ENCODE data around the gene RNPC3. TPM values are rescaled to one million over a fixed set of nuclear protein-coding genes. Genes with fewer than 3 reads are reported as not detected.

Gene RNPC3
- 4.1 and 7.4 TPM in 2 replicates for total RNA-seq (2014; rRNA removed; shearing (Covaris generic))
- 5.5 and 8.5 TPM in 2 replicates for polyA plus RNA-seq (2015; cell fraction: cytosol; rRNA removed)
- 51.0 and 61.1 TPM in 2 replicates for polyA plus RNA-seq (2015; cell fraction: nucleus; rRNA removed)

GRCh38 chr1:103525607-103526507, at the start of gene RNPC3:
Gene RNPC3 (plus strand): TSS chr1:103525699. CDS start chr1:103526071, 372 bp downstream.
- DNase-seq (ENCODE audit: low read depth) = peak; percentile 83

GRCh38 chr1:103477101-103477500, 48.4 kb upstream of the RNPC3 start:
- DNase-seq (ENCODE audit: low read depth) = no peak

GRCh38 chr1:103489935-103490334, 35.6 kb upstream of the RNPC3 start:
- peak; percentile 3 for DNase-seq (ENCODE audit: low read depth)

- no peak for DNase-seq (ENCODE audit: low read depth)
Measured at GRCh38 chr1:103492003-103492625, 33.4 kb upstream of the RNPC3 start.

GRCh38 chr1:103496014-103496635, 29.4 kb upstream of the RNPC3 start:
- peak; percentile 71 for DNase-seq (ENCODE audit: low read depth)

- DNase-seq (ENCODE audit: low read depth) = no peak
Measured at GRCh38 chr1:103497404-103497803, 28.1 kb upstream of the RNPC3 start.

GRCh38 chr1:103509250-103509649, 16.2 kb upstream of the RNPC3 start:
- DNase-seq (ENCODE audit: low read depth) = no peak

GRCh38 chr1:103513711-103514110, 11.8 kb upstream of the RNPC3 start:
- no peak for DNase-seq (ENCODE audit: low read depth)

GRCh38 chr1:103514920-103515503, 10.5 kb upstream of the RNPC3 start:
- DNase-seq (ENCODE audit: low read depth) = peak; percentile 49

GRCh38 chr1:103516283-103516682, 9.2 kb upstream of the RNPC3 start:
- no peak for DNase-seq (ENCODE audit: low read depth)

- peak; percentile 89 for DNase-seq (ENCODE audit: low read depth)
Measured at GRCh38 chr1:103516693-103517092, 8.8 kb upstream of the RNPC3 start.

- peak; percentile 27 for DNase-seq (ENCODE audit: low read depth)
Measured at GRCh38 chr1:103517380-103518047, 8.0 kb upstream of the RNPC3 start.

- DNase-seq (ENCODE audit: low read depth) = no peak
Measured at GRCh38 chr1:103520822-103521221, 4.7 kb upstream of the RNPC3 start.

- DNase-seq (ENCODE audit: low read depth) = no peak
Measured at GRCh38 chr1:103523346-103523745, 2.2 kb upstream of the RNPC3 start.

GRCh38 chr1:103525114-103525606, 339 bp upstream of the RNPC3 start:
- peak; percentile 22 for DNase-seq (ENCODE audit: low read depth)

- no peak for DNase-seq (ENCODE audit: low read depth)
Measured at GRCh38 chr1:103527331-103527730, 1.8 kb downstream of the RNPC3 start.

GRCh38 chr1:103529746-103530145, 4.2 kb downstream of the RNPC3 start:
- DNase-seq (ENCODE audit: low read depth) = peak; percentile 18

GRCh38 chr1:103538226-103538625, 12.7 kb downstream of the RNPC3 start:
- DNase-seq (ENCODE audit: low read depth) = no peak

GRCh38 chr1:103541431-103541830, 15.9 kb downstream of the RNPC3 start:
- DNase-seq (ENCODE audit: low read depth) = no peak

GRCh38 chr1:103546496-103546895, 21.0 kb downstream of the RNPC3 start:
- DNase-seq (ENCODE audit: low read depth) = no peak

GRCh38 chr1:103547840-103548239, 22.3 kb downstream of the RNPC3 start:
- no peak for DNase-seq (ENCODE audit: low read depth)
